ENCODE data around the gene ACBD7.

- TF ChIP-seq CTCF (IDR thresholded peaks at IDR 0.05) (no peak), POLR2A (IDR thresholded peaks at IDR 0.05) (no peak)
Measured at GRCh38 chr10:15052121-15052520, 36.5 kb downstream of the ACBD7 start.
